ENCODE data around the gene MYO18A. TPM values are rescaled to one million over a fixed set of nuclear protein-coding genes. Genes with fewer than 3 reads are reported as not detected.

MYO18A gene
- polyA plus RNA-seq, 1 donor (not counting 4 experiments of a cell fraction or from before 2014, with no cell fraction given): 20.0 TPM

DNA sequence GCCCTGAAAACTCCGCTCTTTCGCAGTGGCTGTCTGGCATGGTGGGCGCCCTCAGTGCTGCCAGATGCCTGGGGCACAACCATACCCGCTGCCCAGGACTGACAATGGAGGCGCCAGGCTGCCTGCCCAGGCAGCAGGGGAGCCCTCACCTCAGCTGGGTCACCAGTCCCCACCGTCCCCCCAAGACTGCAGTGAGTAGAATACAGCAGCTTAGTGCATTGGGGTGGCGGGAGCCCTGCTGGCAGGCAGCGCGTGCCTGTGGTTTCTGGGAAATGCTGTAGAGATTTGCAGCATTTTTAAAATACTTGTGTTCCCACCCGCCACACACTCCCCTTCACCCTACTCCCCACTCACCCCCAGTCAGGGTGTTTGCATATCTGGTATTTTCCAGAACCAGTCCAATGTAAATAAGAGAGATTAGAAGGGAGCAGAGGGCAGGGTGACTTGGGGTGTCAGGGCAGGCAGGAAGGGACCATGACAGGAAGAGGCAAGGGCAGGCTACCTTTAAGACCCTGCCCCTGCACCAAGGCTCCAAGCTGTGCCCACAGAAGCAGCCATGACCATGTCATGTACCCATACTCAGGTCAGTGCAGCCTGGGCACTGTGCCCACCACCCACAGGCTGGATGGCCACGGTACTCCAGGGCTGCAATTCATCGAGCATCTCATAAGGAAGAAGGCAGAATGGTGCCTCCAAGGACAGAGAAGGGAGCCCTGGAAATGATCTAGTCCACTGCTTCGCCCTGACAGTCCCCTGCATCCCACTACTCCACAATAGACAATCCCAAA lies 21.5 kb downstream of the MYO18A start:
- Histone ChIP-seq H3K27ac (ENCODE audit: control insufficient read depth, insufficient read depth, low read length) (no peak overlapping the region), H4K20me1 (ENCODE audit: control insufficient read depth, extremely low read depth, insufficient read depth, low read length) (no peaks in the 10 kb centered on the region), H3K4me2 (ENCODE audit: control insufficient read depth, extremely low read depth, insufficient read depth, low read depth, low read length) (no peak overlapping the region), H3K36me3 (ENCODE audit: control insufficient read depth in 2 of 2, extremely low read depth in 1 of 2, insufficient read depth in 2 of 2, low read length in 2 of 2) (peaks cover 13 to 22% of the 10 kb centered on the region in 2 experiments), H3K4me3 (ENCODE audit: control insufficient read depth in 2 of 3, extremely low read depth in 1 of 3, insufficient read depth in 2 of 3, low read depth in 1 of 3, low read length in 3 of 3) (no peak overlapping the region), H3K27me3 (ENCODE audit: control insufficient read depth, extremely low read depth, insufficient read depth, low read length) (no peaks in the 10 kb centered on the region), H3K9me1 (ENCODE audit: control insufficient read depth, extremely low read depth, insufficient read depth, low read length) (no peaks in the 10 kb centered on the region), H3K4me1 (ENCODE audit: control insufficient read depth, extremely low read depth, insufficient read depth, low read length) (peaks cover 60% of the 10 kb centered on the region), H3K9ac (ENCODE audit: control insufficient read depth, extremely low read depth, insufficient read depth, low read length) (no peak overlapping the region), H3K79me2 (ENCODE audit: control insufficient read depth, insufficient read depth, low read length) (peaks cover 88% of the 10 kb centered on the region), H2AFZ (ENCODE audit: control insufficient read depth, low read length) (no peak overlapping the region), H3K9me3 (ENCODE audit: control insufficient read depth, low read depth, low read length) (no peaks in the 10 kb centered on the region)
- FAIRE-seq (no peak), DNase-seq (ENCODE audit: low read depth, low spot score) (no peak)
- dilution Hi-C loops (cut with MboI; ENCODE audit: extremely low pct_ligation_motif_present, low sequenced_read_pairs): no loop called here
- no peak for TF ChIP-seq EZH2 (IDR thresholded peaks at IDR 0.05; ENCODE audit: low read length)
- TF ChIP-seq, protein P1, sequence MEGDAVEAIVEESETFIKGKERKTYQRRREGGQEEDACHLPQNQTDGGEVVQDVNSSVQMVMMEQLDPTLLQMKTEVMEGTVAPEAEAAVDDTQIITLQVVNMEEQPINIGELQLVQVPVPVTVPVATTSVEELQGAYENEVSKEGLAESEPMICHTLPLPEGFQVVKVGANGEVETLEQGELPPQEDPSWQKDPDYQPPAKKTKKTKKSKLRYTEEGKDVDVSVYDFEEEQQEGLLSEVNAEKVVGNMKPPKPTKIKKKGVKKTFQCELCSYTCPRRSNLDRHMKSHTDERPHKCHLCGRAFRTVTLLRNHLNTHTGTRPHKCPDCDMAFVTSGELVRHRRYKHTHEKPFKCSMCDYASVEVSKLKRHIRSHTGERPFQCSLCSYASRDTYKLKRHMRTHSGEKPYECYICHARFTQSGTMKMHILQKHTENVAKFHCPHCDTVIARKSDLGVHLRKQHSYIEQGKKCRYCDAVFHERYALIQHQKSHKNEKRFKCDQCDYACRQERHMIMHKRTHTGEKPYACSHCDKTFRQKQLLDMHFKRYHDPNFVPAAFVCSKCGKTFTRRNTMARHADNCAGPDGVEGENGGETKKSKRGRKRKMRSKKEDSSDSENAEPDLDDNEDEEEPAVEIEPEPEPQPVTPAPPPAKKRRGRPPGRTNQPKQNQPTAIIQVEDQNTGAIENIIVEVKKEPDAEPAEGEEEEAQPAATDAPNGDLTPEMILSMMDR (optimal IDR thresholded peaks at IDR 0.05 in 1 of 3, IDR thresholded peaks at IDR 0.05 in 1 of 3, conservative IDR thresholded peaks at IDR 0.05 in 1 of 3; ENCODE audit: extremely low read depth in 1 of 3, insufficient read depth in 2 of 3, low read length in 3 of 3): no peak

DNA sequence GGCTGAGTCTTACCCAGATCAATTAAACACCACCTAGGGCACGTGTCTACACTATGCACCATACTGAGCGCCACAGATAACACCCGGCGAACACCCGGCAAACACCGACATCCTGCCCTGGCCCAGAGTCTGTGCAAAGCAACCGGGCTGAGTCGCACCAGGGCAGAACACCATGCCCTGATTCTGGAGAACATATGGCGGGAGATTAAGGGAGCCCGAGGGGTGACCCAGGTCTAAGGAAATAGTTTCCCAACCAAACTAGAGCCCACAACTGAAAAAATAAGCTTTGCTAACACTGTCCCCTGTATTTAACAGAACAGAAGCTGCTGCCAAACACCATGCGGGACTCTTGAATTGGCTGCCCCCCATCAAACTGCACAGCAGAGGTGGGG lies 22.1 kb downstream of the MYO18A start:
- H3K79me2 ChIP-seq (ENCODE audit: control insufficient read depth, insufficient read depth, low read length): peaks cover 87% of the 10 kb centered on the region
- no peaks in the 10 kb centered on the region for H3K9me1 ChIP-seq (ENCODE audit: control insufficient read depth, extremely low read depth, insufficient read depth, low read length)
- no peak overlapping the region for H3K4me3 ChIP-seq (ENCODE audit: control insufficient read depth in 2 of 3, extremely low read depth in 1 of 3, insufficient read depth in 2 of 3, low read depth in 1 of 3, low read length in 3 of 3)
- H3K9me3 ChIP-seq (ENCODE audit: control insufficient read depth, low read depth, low read length): no peaks in the 10 kb centered on the region
- no peak overlapping the region for H3K4me2 ChIP-seq (ENCODE audit: control insufficient read depth, extremely low read depth, insufficient read depth, low read depth, low read length)
- H3K36me3 ChIP-seq (ENCODE audit: control insufficient read depth in 2 of 2, extremely low read depth in 1 of 2, insufficient read depth in 2 of 2, low read length in 2 of 2): peaks cover 11 to 19% of the 10 kb centered on the region in 2 experiments
- no peak overlapping the region for H2AFZ ChIP-seq (ENCODE audit: control insufficient read depth, low read length)
- no peak overlapping the region for H3K9ac ChIP-seq (ENCODE audit: control insufficient read depth, extremely low read depth, insufficient read depth, low read length)
- no peak for FAIRE-seq
- peaks cover 64% of the 10 kb centered on the region for H3K4me1 ChIP-seq (ENCODE audit: control insufficient read depth, extremely low read depth, insufficient read depth, low read length)
- dilution Hi-C loops (cut with MboI; ENCODE audit: extremely low pct_ligation_motif_present, low sequenced_read_pairs): no loop called here
- H3K27ac ChIP-seq (ENCODE audit: control insufficient read depth, insufficient read depth, low read length): peak overlapping the region; percentile 90
- no peak for TF ChIP-seq EZH2 (IDR thresholded peaks at IDR 0.05; ENCODE audit: low read length)
- H4K20me1 ChIP-seq (ENCODE audit: control insufficient read depth, extremely low read depth, insufficient read depth, low read length): no peaks in the 10 kb centered on the region
- no peaks in the 10 kb centered on the region for H3K27me3 ChIP-seq (ENCODE audit: control insufficient read depth, extremely low read depth, insufficient read depth, low read length)
- DNase-seq (ENCODE audit: low read depth, low spot score): no peak

All from keratinocyte (primary cell).